CD8-positive, alpha-beta memory T cell (primary cell): ENCODE results near the gene MOV10L1. TPM values are rescaled to one million over a fixed set of nuclear protein-coding genes. Genes with fewer than 3 reads are reported as not detected.

ENCODE experiments used
- CTCF ChIA-PET: fragments of 350-600 bp; sonication (Branson Sonifier 250); formaldehyde crosslinking; loops from one replicate; lab custom pipeline; 2021; ENCODE audit warnings: antibody characterized with exemption; lab: Charles Lee
- POLR2A ChIA-PET: fragments of 350-600 bp; sonication (Branson Sonifier 250); formaldehyde crosslinking; loops from one replicate; lab custom pipeline; 2021; ENCODE audit warnings: antibody characterized with exemption; lab: Charles Lee
- DNase-seq, 5 donors: peaks; one replicate each; pipeline versions ENCODE4 v3.0.0 to v3.0.0-alpha.2; 2020 to 2022; ENCODE audit warnings: mixed read lengths in 1 of 5
- H3K27ac ChIP-seq: one replicate; pipeline ENCODE4 v1.7.0; 2013; ENCODE audit warnings: low read depth, mild to moderate bottlenecking, low read length, moderate library complexity
- H3K27me3 ChIP-seq: 2 replicates; pipeline ENCODE4 v1.7.0; 2013; ENCODE audit warnings: low read length, mild to moderate bottlenecking; ENCODE audit not compliant: insufficient read depth, poor library complexity, severe bottlenecking
- H3K36me3 ChIP-seq: 2 replicates; pipeline ENCODE4 v1.7.0; 2013; ENCODE audit warnings: mild to moderate bottlenecking, low read length, moderate library complexity; ENCODE audit not compliant: insufficient read depth
- H3K4me1 ChIP-seq: 2 replicates; pipeline ENCODE4 v1.7.0; 2013; ENCODE audit warnings: mild to moderate bottlenecking, low read length, moderate library complexity; ENCODE audit not compliant: insufficient read depth
- H3K4me3 ChIP-seq: 2 replicates; pipeline ENCODE4 v1.7.0; 2013; ENCODE audit warnings: mild to moderate bottlenecking, low read length
- H3K9me3 ChIP-seq: 2 replicates; pipeline ENCODE4 v1.7.0; 2013; ENCODE audit warnings: mild to moderate bottlenecking, low read length
- H3K27ac Mint-ChIP-seq, 8 donors: one replicate each; pipeline ENCODE4 v1.8.0; 2020 to 2021; ENCODE audit warnings: mixed read lengths in 8 of 8, mild to moderate bottlenecking in 6 of 8, inconsistent platforms in 3 of 8, moderate library complexity in 3 of 8
- H3K27me3 Mint-ChIP-seq, 2 donors: one replicate each; pipeline ENCODE4 v1.8.0; 2020 to 2021; ENCODE audit warnings: mixed read lengths in 2 of 2, mild to moderate bottlenecking in 1 of 2, moderate library complexity in 1 of 2
- H3K36me3 Mint-ChIP-seq, 3 donors: one replicate each; pipeline ENCODE4 v1.8.0; 2020 to 2021; ENCODE audit warnings: mixed read lengths in 3 of 3, inconsistent platforms in 1 of 3, mild to moderate bottlenecking in 1 of 3
- H3K4me1 Mint-ChIP-seq, 3 donors: one replicate each; pipeline ENCODE4 v1.8.0; 2020 to 2021; ENCODE audit warnings: mixed read lengths in 3 of 3, inconsistent platforms in 1 of 3, mild to moderate bottlenecking in 1 of 3
- H3K4me3 Mint-ChIP-seq, 7 donors: one replicate each; pipeline ENCODE4 v1.8.0; 2020 to 2021; ENCODE audit warnings: mixed read lengths in 7 of 7, mild to moderate bottlenecking in 6 of 7, moderate library complexity in 4 of 7, inconsistent platforms in 2 of 7
- H3K9me3 Mint-ChIP-seq, 5 donors: one replicate each; pipeline ENCODE4 v1.8.0; 2020 to 2022; ENCODE audit warnings: mixed read lengths in 5 of 5, mild to moderate bottlenecking in 3 of 5, moderate library complexity in 2 of 5, inconsistent platforms in 1 of 5
- polyA plus RNA-seq: library from polyadenylated mRNA; unstranded; fragments of 300-500 nt; fragmentation: Illumina TruSeq; gene quantifications from one replicate; pipeline ENCODE4 v1.2.3, GENCODE V29; 2021
- total RNA-seq, 2 experiments: library from RNA; stranded (reverse); gene quantifications; one replicate each; pipeline ENCODE4 v1.2.3, GENCODE V29; 2021

Gene MOV10L1
- total and polyA plus RNA-seq, 3 experiments from 2014 or later = not detected

DNA sequence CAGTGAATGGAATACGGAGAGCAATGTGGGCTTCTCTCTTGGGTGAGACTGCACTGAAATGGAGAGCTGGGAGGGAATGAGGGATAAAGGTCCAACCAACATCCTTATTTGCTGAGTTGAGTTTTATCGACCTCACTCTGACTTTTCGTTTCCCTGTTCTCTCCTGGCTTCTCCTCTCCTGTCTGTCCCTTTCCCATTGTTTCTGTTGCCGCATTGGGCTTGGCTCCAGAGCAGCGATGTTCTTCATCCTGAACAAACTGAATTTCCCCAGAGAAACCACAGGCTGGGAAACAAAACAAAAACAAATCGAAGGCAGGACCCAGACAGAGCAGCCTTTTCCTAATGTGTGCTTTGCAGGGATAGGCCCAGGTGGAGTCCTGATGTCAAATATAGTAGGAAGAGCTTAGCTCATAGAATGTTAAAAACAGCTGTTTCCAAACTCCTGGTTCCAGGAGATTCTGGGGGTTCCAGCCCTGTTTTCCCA is 30.0 kb downstream of the MOV10L1 start:
- ChIA-PET POLR2A (no interaction called here), CTCF (no interaction called here)
- Histone ChIP-seq H3K27me3 (no peaks in the 10 kb centered on the region), H3K4me3 (no peak overlapping the region), H3K36me3 (no peaks in the 10 kb centered on the region), H3K4me1 (no peaks in the 10 kb centered on the region), H3K27ac (no peak overlapping the region), H3K9me3 (no peaks in the 10 kb centered on the region)
- Mint-ChIP-seq H3K36me3 (peaks cover 0 to 24% (median 2%) of the 10 kb centered on the region in 3 donors), H3K27me3 (peaks cover 17 to 27% of the 10 kb centered on the region in 2 donors), H3K9me3 (peaks cover 18 to 21% (median 21%) of the 10 kb centered on the region in 5 donors), H3K4me1 (no peaks in the 10 kb centered on the region), H3K27ac (no peak overlapping the region), H3K4me3 (no peak overlapping the region)
- no peak for DNase-seq

- Mint-ChIP-seq H3K27ac (no peak overlapping the region), H3K4me3 (no peak overlapping the region), H3K27me3 (peaks cover 22 to 28% of the 10 kb centered on the region in 2 donors), H3K36me3 (peaks cover 0 to 24% (median 2%) of the 10 kb centered on the region in 3 donors), H3K9me3 (peaks cover 18 to 25% (median 21%) of the 10 kb centered on the region in 5 donors), H3K4me1 (no peaks in the 10 kb centered on the region)
- Histone ChIP-seq H3K4me3 (no peak overlapping the region), H3K27ac (no peak overlapping the region), H3K27me3 (no peaks in the 10 kb centered on the region), H3K36me3 (no peaks in the 10 kb centered on the region), H3K4me1 (no peaks in the 10 kb centered on the region), H3K9me3 (no peaks in the 10 kb centered on the region)
- no peak for DNase-seq
- ChIA-PET CTCF (no interaction called here), POLR2A (no interaction called here)
These were observed 31.5 kb downstream of the MOV10L1 start for GRCh38 chr22:50121202-50121740.

GRCh38 chr22:50123119-50123518 is 33.3 kb downstream of the MOV10L1 start:
- Mint-ChIP-seq H3K9me3 (peaks cover 18 to 25% (median 21%) of the 10 kb centered on the region in 5 donors), H3K36me3 (peaks cover 0 to 24% (median 2%) of the 10 kb centered on the region in 3 donors), H3K4me3 (no peak overlapping the region), H3K27ac (no peak overlapping the region), H3K4me1 (no peaks in the 10 kb centered on the region), H3K27me3 (peaks cover 24 to 38% of the 10 kb centered on the region in 2 donors)
- no peak for DNase-seq
- H3K36me3 ChIP-seq = no peaks in the 10 kb centered on the region
- ChIA-PET CTCF (no interaction called here), POLR2A (no interaction called here)
- no peaks in the 10 kb centered on the region for H3K27me3 ChIP-seq
- no peaks in the 10 kb centered on the region for H3K4me1 ChIP-seq
- H3K27ac ChIP-seq = no peak overlapping the region
- no peaks in the 10 kb centered on the region for H3K9me3 ChIP-seq
- no peak overlapping the region for H3K4me3 ChIP-seq

DNA sequence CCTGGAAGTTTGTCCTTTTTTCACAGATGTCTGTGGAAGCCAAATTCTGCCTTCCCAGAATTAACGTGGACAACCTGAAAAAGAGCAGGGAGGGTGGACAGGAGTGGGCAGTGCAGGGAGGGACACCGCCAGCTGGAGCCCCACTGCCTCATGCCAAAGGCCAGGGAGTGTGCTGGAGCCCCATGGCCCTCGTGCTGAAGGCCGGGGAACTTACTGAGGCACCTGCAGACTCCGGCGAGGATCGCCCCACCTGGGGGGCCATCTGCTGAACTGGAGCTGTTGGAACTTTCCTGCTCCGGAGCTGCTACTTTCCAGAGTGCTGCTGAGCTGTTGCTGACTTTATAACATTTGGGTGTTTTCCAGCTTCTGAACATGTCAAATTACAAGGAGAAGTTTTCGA is 35.2 kb downstream of the MOV10L1 start:
- H3K4me1 Mint-ChIP-seq = no peaks in the 10 kb centered on the region
- H3K27ac ChIP-seq = no peak overlapping the region
- H3K4me1 ChIP-seq = no peaks in the 10 kb centered on the region
- H3K27me3 Mint-ChIP-seq = peaks cover 27 to 50% of the 10 kb centered on the region in 2 donors
- H3K27ac Mint-ChIP-seq = no peak overlapping the region
- CTCF ChIA-PET = no interaction called here
- no peaks in the 10 kb centered on the region for H3K9me3 ChIP-seq
- no peak for DNase-seq
- peaks cover 0 to 24% (median 2%) of the 10 kb centered on the region in 3 donors for H3K36me3 Mint-ChIP-seq
- no peak overlapping the region for H3K4me3 Mint-ChIP-seq
- H3K9me3 Mint-ChIP-seq = peaks cover 18 to 25% (median 21%) of the 10 kb centered on the region in 5 donors
- no peaks in the 10 kb centered on the region for H3K36me3 ChIP-seq
- POLR2A ChIA-PET = interaction anchor here (0.6 kb wide), 1 partner anchor 8 kb away, joined by 9 read pairs; no protein-coding TSS in a partner anchor
- H3K27me3 ChIP-seq = no peaks in the 10 kb centered on the region
- no peak overlapping the region for H3K4me3 ChIP-seq

- no peak overlapping the region for H3K4me3 Mint-ChIP-seq
- peaks cover 3 to 12% (median 5%) of the 10 kb centered on the region in 5 donors for H3K9me3 Mint-ChIP-seq
- Histone ChIP-seq H3K27me3 (peaks cover 3% of the 10 kb centered on the region), H3K27ac (no peak overlapping the region), H3K36me3 (no peaks in the 10 kb centered on the region), H3K4me3 (no peak overlapping the region), H3K4me1 (no peaks in the 10 kb centered on the region), H3K9me3 (no peaks in the 10 kb centered on the region)
- no peak for DNase-seq
- H3K4me1 Mint-ChIP-seq = no peaks in the 10 kb centered on the region
- peaks cover 35 to 61% of the 10 kb centered on the region in 2 donors for H3K27me3 Mint-ChIP-seq
- CTCF ChIA-PET = no interaction called here
- POLR2A ChIA-PET = no interaction called here
- H3K27ac Mint-ChIP-seq = no peak overlapping the region
- H3K36me3 Mint-ChIP-seq = peaks cover 0 to 3% (median 0%) of the 10 kb centered on the region in 3 donors
These were observed 39.4 kb downstream of the MOV10L1 start for GRCh38 chr22:50129121-50129736.

DNA sequence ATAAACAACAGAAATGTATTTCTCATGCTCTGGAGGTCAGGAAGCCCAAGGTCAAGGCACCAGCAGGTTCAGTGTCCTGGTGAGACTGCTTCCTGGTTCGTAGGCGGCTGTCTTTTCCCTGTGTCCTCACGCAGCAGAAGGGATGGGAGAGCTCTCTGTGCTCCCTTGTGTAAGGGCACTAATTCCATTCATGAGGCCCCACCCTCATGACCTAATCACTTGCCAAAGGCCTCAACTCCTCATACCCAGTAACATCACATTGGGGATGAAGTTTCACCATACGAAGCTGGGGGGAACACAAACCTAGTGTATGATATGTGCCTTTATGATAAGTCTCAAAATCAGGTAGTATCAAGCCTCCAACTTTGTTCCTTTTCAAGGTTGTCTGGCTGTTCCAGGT is 42.1 kb downstream of the MOV10L1 start:
- H3K27ac ChIP-seq = no peak overlapping the region
- H3K36me3 Mint-ChIP-seq = no peaks in the 10 kb centered on the region
- ChIA-PET CTCF (no interaction called here), POLR2A (no interaction called here)
- H3K4me1 Mint-ChIP-seq = no peaks in the 10 kb centered on the region
- H3K27me3 Mint-ChIP-seq = peaks cover 29 to 66% of the 10 kb centered on the region in 2 donors
- no peaks in the 10 kb centered on the region for H3K4me1 ChIP-seq
- no peaks in the 10 kb centered on the region for H3K36me3 ChIP-seq
- no peak overlapping the region for H3K4me3 Mint-ChIP-seq
- H3K4me3 ChIP-seq = no peak overlapping the region
- DNase-seq = no peak
- H3K27ac Mint-ChIP-seq = no peak overlapping the region
- peaks cover 0 to 3% (median 0%) of the 10 kb centered on the region in 5 donors for H3K9me3 Mint-ChIP-seq
- no peaks in the 10 kb centered on the region for H3K9me3 ChIP-seq
- H3K27me3 ChIP-seq = peaks cover 3% of the 10 kb centered on the region

GRCh38 chr22:50134481-50134880 is 44.7 kb downstream of the MOV10L1 start:
- H3K27ac Mint-ChIP-seq = no peak overlapping the region
- Histone ChIP-seq H3K27ac (no peak overlapping the region), H3K4me1 (no peaks in the 10 kb centered on the region), H3K27me3 (peaks cover 3% of the 10 kb centered on the region), H3K4me3 (no peak overlapping the region), H3K9me3 (no peaks in the 10 kb centered on the region), H3K36me3 (no peaks in the 10 kb centered on the region)
- ChIA-PET CTCF (no interaction called here), POLR2A (no interaction called here)
- no peak overlapping the region for H3K4me3 Mint-ChIP-seq
- peaks cover 27 to 63% of the 10 kb centered on the region in 2 donors for H3K27me3 Mint-ChIP-seq
- peaks cover 0 to 3% (median 0%) of the 10 kb centered on the region in 5 donors for H3K9me3 Mint-ChIP-seq
- H3K4me1 Mint-ChIP-seq = no peaks in the 10 kb centered on the region
- DNase-seq = no peak
- H3K36me3 Mint-ChIP-seq = no peaks in the 10 kb centered on the region

DNA sequence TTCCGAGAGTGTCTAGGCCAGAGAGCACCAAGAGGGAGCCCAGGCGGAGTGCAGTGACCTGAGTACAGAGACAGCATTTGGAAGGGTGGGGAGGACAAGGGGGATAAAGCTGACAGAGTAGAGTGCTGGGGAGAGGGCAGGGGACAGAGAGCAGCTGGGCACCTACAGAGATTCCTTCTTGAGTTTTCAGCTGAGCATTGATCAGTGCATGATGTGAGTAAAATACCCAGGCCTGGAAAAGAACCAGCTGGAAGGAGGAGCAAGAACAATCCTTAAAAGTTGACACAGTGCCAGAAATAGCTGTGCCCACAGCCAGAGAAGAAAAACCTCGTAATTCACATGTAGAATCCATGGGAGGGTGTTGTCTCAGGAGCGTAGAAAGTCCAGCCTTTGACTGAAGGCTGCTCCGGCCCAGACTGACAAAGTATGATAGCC is 46.8 kb downstream of the MOV10L1 start:
- Histone ChIP-seq H3K27ac (no peak overlapping the region), H3K27me3 (peaks cover 3% of the 10 kb centered on the region), H3K4me3 (no peak overlapping the region), H3K9me3 (no peaks in the 10 kb centered on the region), H3K36me3 (no peaks in the 10 kb centered on the region), H3K4me1 (no peaks in the 10 kb centered on the region)
- H3K36me3 Mint-ChIP-seq = no peaks in the 10 kb centered on the region
- peaks cover 0 to 3% (median 0%) of the 10 kb centered on the region in 5 donors for H3K9me3 Mint-ChIP-seq
- ChIA-PET POLR2A (no interaction called here), CTCF (no interaction called here)
- H3K27me3 Mint-ChIP-seq = peaks cover 18 to 59% of the 10 kb centered on the region in 2 donors
- peak overlapping the region in 1 of 8 donors; percentile 89 for H3K27ac Mint-ChIP-seq
- H3K4me3 Mint-ChIP-seq = no peak overlapping the region
- no peak for DNase-seq
- no peaks in the 10 kb centered on the region for H3K4me1 Mint-ChIP-seq
